Brain microvascular endothelial cell (primary cell): ENCODE results near the gene KIAA1217.

Source experiments
- DNase-seq: peaks from one replicate; pipeline ENCODE4 v3.0.0-alpha.2; 2020
- H3K27ac ChIP-seq: fragments of 250-450 bp; sonication (Bioruptor Pico); 2 replicates; pipeline ENCODE4 v1.5.1; 2020; ENCODE audit warnings: mild to moderate bottlenecking, moderate library complexity
- H3K27me3 ChIP-seq: fragments of 250-450 bp; sonication (Bioruptor Pico); replicated peaks from 2 replicates; pipeline ENCODE4 v1.5.1; 2020; ENCODE audit warnings: mild to moderate bottlenecking
- H3K36me3 ChIP-seq: fragments of 250-450 bp; sonication (Bioruptor Pico); replicated peaks from 2 replicates; pipeline ENCODE4 v1.5.1; 2020; ENCODE audit warnings: mild to moderate bottlenecking
- H3K4me3 ChIP-seq: 2 replicates; pipeline ENCODE4 v1.5.1; 2011; ENCODE audit warnings: low read depth, mild to moderate bottlenecking, control low read depth, low read length, moderate library complexity
- CTCF ChIP-seq: IDR thresholded peaks from 2 replicates; pipeline ENCODE4 v1.5.1; 2011; ENCODE audit warnings: low read depth, mild to moderate bottlenecking, moderate library complexity, low read length, control low read depth, inconsistent platforms; ENCODE audit errors: missing control alignments
- in situ Hi-C: cut with HindIII; loops from 2 replicates; pipeline ENCODE4 v1.10.0; 2017; ENCODE audit warnings: low sequenced_read_pairs, low pct_ligation_motif_present

The KIAA1217 gene

GRCh38 chr10:24223341-24223740 lies 14.4 kb downstream of the KIAA1217 start:
- Histone ChIP-seq H3K27ac (no peak overlapping the region), H3K4me3 (no peak overlapping the region), H3K27me3 (no peaks in the 10 kb centered on the region), H3K36me3 (no peaks in the 10 kb centered on the region)
- in situ Hi-C loops = no loop called here
- no peak for DNase-seq
- TF ChIP-seq CTCF = no peak

DNA sequence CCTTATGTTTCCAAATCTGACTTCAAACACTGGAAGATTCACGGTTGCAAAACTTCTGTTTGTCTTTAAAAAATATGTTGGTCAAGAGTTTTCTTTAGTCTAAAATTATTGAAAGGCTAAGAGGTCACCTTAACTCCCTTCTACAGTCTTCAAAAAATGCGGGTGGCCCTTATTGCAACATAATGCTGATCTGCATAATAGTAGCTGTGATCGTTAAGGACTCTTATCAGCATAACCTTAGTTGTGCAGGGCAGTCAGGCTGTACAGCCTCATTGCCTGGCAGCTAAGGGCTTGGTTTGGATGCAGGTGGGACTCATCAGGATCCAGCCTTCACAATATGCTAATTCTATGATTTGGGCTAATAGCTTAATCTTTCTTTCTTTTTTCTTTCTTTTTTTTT lies 15.0 kb downstream of the KIAA1217 start:
- H3K27ac ChIP-seq = no peak overlapping the region
- H3K36me3 ChIP-seq = no peaks in the 10 kb centered on the region
- in situ Hi-C loops = no loop called here
- H3K27me3 ChIP-seq = no peaks in the 10 kb centered on the region
- no peak for TF ChIP-seq CTCF
- no peak for DNase-seq
- no peak overlapping the region for H3K4me3 ChIP-seq

- DNase-seq = no peak
- no peak overlapping the region for H3K4me3 ChIP-seq
- no peak for TF ChIP-seq CTCF
- no peaks in the 10 kb centered on the region for H3K27me3 ChIP-seq
- H3K36me3 ChIP-seq = no peaks in the 10 kb centered on the region
- in situ Hi-C loops = no loop called here
- H3K27ac ChIP-seq = no peak overlapping the region
These were observed 19.7 kb downstream of the KIAA1217 start for GRCh38 chr10:24228642-24229041.

DNA sequence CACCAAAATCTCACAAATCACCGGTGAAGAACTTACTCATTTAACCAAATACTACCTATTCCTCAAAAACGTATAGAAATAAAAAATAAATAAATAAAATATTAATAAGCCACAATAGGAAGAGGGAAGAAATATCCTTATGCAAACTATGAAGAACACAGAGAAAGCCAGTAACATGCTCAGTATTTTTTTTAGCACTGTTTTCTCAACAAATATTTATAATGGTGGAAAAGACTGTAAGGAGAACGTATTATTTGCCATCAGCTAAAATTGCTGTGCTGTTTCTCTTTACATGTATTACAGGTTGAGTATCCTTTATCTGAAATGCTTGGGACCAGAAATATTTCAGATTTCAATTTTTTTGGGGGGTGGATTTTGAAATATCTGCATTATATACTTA lies 21.0 kb downstream of the KIAA1217 start:
- Histone ChIP-seq H3K36me3 (no peaks in the 10 kb centered on the region), H3K27ac (no peak overlapping the region), H3K27me3 (no peaks in the 10 kb centered on the region), H3K4me3 (no peak overlapping the region)
- no peak for DNase-seq
- in situ Hi-C loops = no loop called here
- no peak for TF ChIP-seq CTCF

DNA sequence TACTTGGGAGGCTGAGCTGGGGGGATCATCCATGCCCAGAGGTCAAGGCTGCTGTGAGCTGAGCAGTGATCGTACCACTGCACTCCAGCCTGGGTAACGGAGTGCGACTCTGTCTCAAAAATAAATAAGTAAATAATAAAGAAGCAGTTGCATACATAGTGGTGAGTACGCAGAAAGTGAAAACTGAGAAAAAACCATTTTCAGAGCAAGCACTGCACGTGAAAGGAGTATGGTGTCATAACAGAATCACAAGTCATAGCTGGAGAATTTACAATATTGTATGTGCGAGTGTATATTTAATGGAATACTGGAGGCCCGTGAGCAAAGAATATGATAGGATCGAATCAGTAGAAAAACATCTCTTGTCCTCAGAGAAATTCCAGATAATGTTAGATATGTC lies 22.3 kb downstream of the KIAA1217 start:
- Histone ChIP-seq H3K4me3 (no peak overlapping the region), H3K27ac (no peak overlapping the region), H3K36me3 (no peaks in the 10 kb centered on the region), H3K27me3 (no peaks in the 10 kb centered on the region)
- TF ChIP-seq CTCF = no peak
- DNase-seq = no peak
- in situ Hi-C loops = no loop called here

GRCh38 chr10:24234784-24235183 lies 25.8 kb downstream of the KIAA1217 start:
- in situ Hi-C loops = no loop called here
- Histone ChIP-seq H3K27me3 (no peaks in the 10 kb centered on the region), H3K27ac (no peak overlapping the region), H3K4me3 (no peak overlapping the region), H3K36me3 (no peaks in the 10 kb centered on the region)
- DNase-seq = no peak
- TF ChIP-seq CTCF = no peak
